K562 (cell line): ENCODE data around the gene CEP20. TPM values are rescaled to one million over a fixed set of nuclear protein-coding genes. Genes with fewer than 3 reads are reported as not detected.

Experiments
- CBFA2T3 ChIP-seq: fragments of 450-650 bp; IDR thresholded peaks from 2 replicates; pipeline ENCODE4 v1.6.1; 2017
- CTBP1 ChIP-seq: fragments of 450-650 bp; IDR thresholded peaks from 2 replicates; pipeline ENCODE4 v1.6.1; 2016; ENCODE audit warnings: borderline replicate concordance
- EHMT2 ChIP-seq: fragments of 450-650 bp; IDR thresholded peaks from 2 replicates; pipeline ENCODE4 v1.6.1; 2018; ENCODE audit warnings: antibody characterized with exemption
- ELF1 ChIP-seq: fragments of 200-800 bp; sonication (Bioruptor generic); IDR thresholded peaks from 2 replicates; pipeline ENCODE4 v1.6.1; 2016; ENCODE audit warnings: missing genetic modification characterization, missing compliant biosample characterization
- FOXJ2 ChIP-seq: fragments of 200-800 bp; sonication (Bioruptor generic); IDR thresholded peaks from 2 replicates; pipeline ENCODE4 v1.6.1; 2016; ENCODE audit warnings: missing genetic modification characterization, missing compliant biosample characterization
- FOXK1 ChIP-seq: sonication (generic); formaldehyde crosslinking; IDR thresholded peaks from 2 replicates; pipeline ENCODE4 v1.8.0; 2022; ENCODE audit warnings: missing genetic modification reagents, mild to moderate bottlenecking, borderline replicate concordance
- GATAD2B ChIP-seq: fragments of 450-650 bp; IDR thresholded peaks from 2 replicates; pipeline ENCODE4 v1.6.1; 2017; ENCODE audit warnings: mild to moderate bottlenecking, borderline replicate concordance
- NFATC3 ChIP-seq: fragments of 450-650 bp; IDR thresholded peaks from 2 replicates; pipeline ENCODE4 v1.6.1; 2017; ENCODE audit warnings: mild to moderate bottlenecking
- NFYB ChIP-seq: IDR thresholded peaks from 2 replicates; pipeline ENCODE4 v1.6.1; 2011; ENCODE audit warnings: mild to moderate bottlenecking, moderate library complexity; ENCODE audit not compliant: insufficient read length; ENCODE audit errors: extremely low read depth
- PCBP2 ChIP-seq: fragments of 200-400 bp; formaldehyde crosslinking; IDR thresholded peaks from 2 replicates; pipeline ENCODE4 v1.6.1; 2018; ENCODE audit warnings: low read length, low read depth, mild to moderate bottlenecking, moderate library complexity; ENCODE audit not compliant: poor library complexity, severe bottlenecking
- PPARD ChIP-seq: fragments of 250-450 bp; sonication (Bioruptor Pico); IDR thresholded peaks from 2 replicates; pipeline ENCODE4 v1.8.0; 2022; ENCODE audit warnings: inconsistent platforms, mild to moderate bottlenecking, moderate library complexity
- RBBP5 ChIP-seq: fragments of 200-600 bp; sonication (generic); IDR thresholded peaks from 2 replicates; pipeline ENCODE4 v1.6.1; 2012; ENCODE audit warnings: borderline replicate concordance, mild to moderate bottlenecking, low read length, control low read depth, inconsistent platforms; ENCODE audit not compliant: insufficient read depth, poor library complexity, severe bottlenecking
- SMARCC2 ChIP-seq: fragments of 450-650 bp; IDR thresholded peaks from 2 replicates; pipeline ENCODE4 v1.6.1; 2017; ENCODE audit warnings: antibody characterized with exemption, moderate library complexity, mild to moderate bottlenecking, low read depth
- SMARCE1 ChIP-seq: fragments of 450-650 bp; IDR thresholded peaks from 2 replicates; pipeline ENCODE4 v1.7.1; 2016; ENCODE audit warnings: mild to moderate bottlenecking
- SRF ChIP-seq, 2 experiments: fragments of 250-450, 450-650 bp in 1 of 2; sonication (Bioruptor Pico) in 1 of 2; sonication (generic) in 1 of 2; formaldehyde crosslinking; IDR thresholded peaks; 2 replicates each; pipeline versions ENCODE4 v1.5.0 to v1.5.1; 2020 to 2022; ENCODE audit warnings: mild to moderate bottlenecking in 1 of 2, missing genetic modification reagents in 1 of 2
- TRIM24 ChIP-seq, 2 experiments: fragments of 450-650 bp; IDR thresholded peaks; 2 replicates each; pipeline ENCODE4 v1.6.1; 2016
- TSC22D4 ChIP-seq: fragments of 450-650 bp; IDR thresholded peaks from 2 replicates; pipeline ENCODE4 v1.6.1; 2016; ENCODE audit warnings: missing genetic modification characterization, missing biosample characterization, control low read depth
- ZNF263 ChIP-seq: sonication (generic); formaldehyde crosslinking; IDR thresholded peaks from 2 replicates; pipeline ENCODE4 v1.8.0; 2022; ENCODE audit warnings: mild to moderate bottlenecking, missing genetic modification reagents, borderline replicate concordance
- polyA plus RNA-seq, 8 experiments: library from polyadenylated mRNA; depleted of rRNA in 4 of 8; stranded (reverse) in 5 of 8; unstranded in 3 of 8; fragments of >200 nt; fragmentation: Nextera tagmentation in 2 of 8; fragmentation: Illumina TruSeq in 1 of 8; extraction: Ambion mirVana in 2 of 8; extraction: Trizol in 1 of 8; gene quantifications; 2 replicates each; pipeline versions ENCODE4 v1.2.1 to v1.2.3, GENCODE V29; 2011 to 2014; ENCODE audit warnings: inconsistent platforms in 1 of 8, missing spikeins in 1 of 8
- total RNA-seq, 7 experiments: library from RNA; depleted of rRNA in 6 of 7; stranded (reverse); fragments of >200 nt in 6 of 7; fragmentation: Illumina TruSeq in 2 of 7; extraction: Trizol in 2 of 7; gene quantifications; 2 replicates each; pipeline versions ENCODE4 v1.2.1 to v1.2.3, GENCODE V29; 2011 to 2021; ENCODE audit warnings: low replicate concordance in 1 of 7
- TF ChIP-seq, protein P1 (sequence below), 2 experiments: fragments of 450-650 bp; IDR thresholded peaks; 2 replicates each; pipeline ENCODE4 v1.6.1; 2018; ENCODE audit warnings: mild to moderate bottlenecking in 2 of 2, low read depth in 1 of 2; ENCODE audit not compliant: partially characterized antibody in 2 of 2
- TF ChIP-seq, protein P2 (sequence below): fragments of 450-650 bp; formaldehyde crosslinking; IDR thresholded peaks from 2 replicates; pipeline ENCODE4 v1.4.0; 2020; ENCODE audit warnings: mild to moderate bottlenecking, moderate library complexity
- TF ChIP-seq, protein P3 (sequence below): IDR thresholded peaks from 2 replicates; pipeline ENCODE4 v1.6.1; 2014; ENCODE audit warnings: antibody characterized with exemption

CEP20 gene
- total and polyA plus RNA-seq, 9 of the 15 experiments (the other 6 are each of a cell fraction or from before 2014, with no cell fraction given): 41.3 to 150 (median 104) TPM

DNA sequence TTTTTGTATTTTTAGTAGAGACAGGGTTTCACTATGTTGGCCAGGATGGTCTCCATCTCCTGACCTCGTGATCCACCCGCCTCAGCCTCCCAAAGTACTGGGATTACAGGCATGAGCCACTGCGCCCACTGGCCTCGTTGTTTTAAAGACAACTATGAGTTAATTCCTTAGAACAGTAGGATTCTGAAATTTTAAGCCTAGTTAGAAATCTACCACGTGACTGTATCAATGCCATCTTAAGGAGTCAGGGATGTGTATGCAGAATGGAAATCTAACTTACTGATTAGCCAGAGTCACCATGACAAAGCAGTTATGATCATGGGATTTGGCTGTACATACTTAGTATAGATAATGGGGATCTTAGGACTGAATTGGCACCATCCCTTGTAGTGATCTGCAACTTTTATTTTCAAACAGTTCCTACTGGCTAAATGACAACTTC lies 2.8 kb downstream of the CEP20 start (continued):
- TF ChIP-seq SRF (CRISPR knock-in tag; IDR thresholded peaks at IDR 0.05) (no peak), FOXJ2 (tag) (peak; percentile 84), GATAD2B (peak; percentile 71; the same call in 1 of the 2 replicates), PCBP2 (no peak), ZNF263 (CRISPR knock-in tag) (no peak), PPARD (no peak), EHMT2 (no peak), ELF1 (tag) (peak; percentile 33; the same call in 1 of the 2 replicates), FOXK1 (no peak), TSC22D4 (tag) (no peak), TRIM24 (IDR thresholded peaks at IDR 0.05) (peak in 1 of 2 experiments; percentile 49; a peak in 1 of 4 replicates), SMARCC2 (peak; percentile 59; the same call in 1 of the 2 replicates), CTBP1 (no peak; the same call in 1 of the 2 replicates), SMARCE1 (peak; percentile 49; the same call in 1 of the 2 replicates), NFYB (no peak), NFATC3 (0 out of 2 replicates have a peak, but pooled peaks have one; percentile 26), CBFA2T3 (peak; percentile 15; the same call in 1 of the 2 replicates), RBBP5 (no peak)
- TF ChIP-seq, protein P1, sequence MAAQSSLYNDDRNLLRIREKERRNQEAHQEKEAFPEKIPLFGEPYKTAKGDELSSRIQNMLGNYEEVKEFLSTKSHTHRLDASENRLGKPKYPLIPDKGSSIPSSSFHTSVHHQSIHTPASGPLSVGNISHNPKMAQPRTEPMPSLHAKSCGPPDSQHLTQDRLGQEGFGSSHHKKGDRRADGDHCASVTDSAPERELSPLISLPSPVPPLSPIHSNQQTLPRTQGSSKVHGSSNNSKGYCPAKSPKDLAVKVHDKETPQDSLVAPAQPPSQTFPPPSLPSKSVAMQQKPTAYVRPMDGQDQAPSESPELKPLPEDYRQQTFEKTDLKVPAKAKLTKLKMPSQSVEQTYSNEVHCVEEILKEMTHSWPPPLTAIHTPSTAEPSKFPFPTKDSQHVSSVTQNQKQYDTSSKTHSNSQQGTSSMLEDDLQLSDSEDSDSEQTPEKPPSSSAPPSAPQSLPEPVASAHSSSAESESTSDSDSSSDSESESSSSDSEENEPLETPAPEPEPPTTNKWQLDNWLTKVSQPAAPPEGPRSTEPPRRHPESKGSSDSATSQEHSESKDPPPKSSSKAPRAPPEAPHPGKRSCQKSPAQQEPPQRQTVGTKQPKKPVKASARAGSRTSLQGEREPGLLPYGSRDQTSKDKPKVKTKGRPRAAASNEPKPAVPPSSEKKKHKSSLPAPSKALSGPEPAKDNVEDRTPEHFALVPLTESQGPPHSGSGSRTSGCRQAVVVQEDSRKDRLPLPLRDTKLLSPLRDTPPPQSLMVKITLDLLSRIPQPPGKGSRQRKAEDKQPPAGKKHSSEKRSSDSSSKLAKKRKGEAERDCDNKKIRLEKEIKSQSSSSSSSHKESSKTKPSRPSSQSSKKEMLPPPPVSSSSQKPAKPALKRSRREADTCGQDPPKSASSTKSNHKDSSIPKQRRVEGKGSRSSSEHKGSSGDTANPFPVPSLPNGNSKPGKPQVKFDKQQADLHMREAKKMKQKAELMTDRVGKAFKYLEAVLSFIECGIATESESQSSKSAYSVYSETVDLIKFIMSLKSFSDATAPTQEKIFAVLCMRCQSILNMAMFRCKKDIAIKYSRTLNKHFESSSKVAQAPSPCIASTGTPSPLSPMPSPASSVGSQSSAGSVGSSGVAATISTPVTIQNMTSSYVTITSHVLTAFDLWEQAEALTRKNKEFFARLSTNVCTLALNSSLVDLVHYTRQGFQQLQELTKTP (IDR thresholded peaks at IDR 0.05; ENCODE audit: low read depth in 1 of 2, partially characterized antibody in 2 of 2): peak in 1 of 2 experiments; percentile 43
- TF ChIP-seq, protein P2, sequence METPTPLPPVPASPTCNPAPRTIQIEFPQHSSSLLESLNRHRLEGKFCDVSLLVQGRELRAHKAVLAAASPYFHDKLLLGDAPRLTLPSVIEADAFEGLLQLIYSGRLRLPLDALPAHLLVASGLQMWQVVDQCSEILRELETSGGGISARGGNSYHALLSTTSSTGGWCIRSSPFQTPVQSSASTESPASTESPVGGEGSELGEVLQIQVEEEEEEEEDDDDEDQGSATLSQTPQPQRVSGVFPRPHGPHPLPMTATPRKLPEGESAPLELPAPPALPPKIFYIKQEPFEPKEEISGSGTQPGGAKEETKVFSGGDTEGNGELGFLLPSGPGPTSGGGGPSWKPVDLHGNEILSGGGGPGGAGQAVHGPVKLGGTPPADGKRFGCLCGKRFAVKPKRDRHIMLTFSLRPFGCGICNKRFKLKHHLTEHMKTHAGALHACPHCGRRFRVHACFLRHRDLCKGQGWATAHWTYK (CRISPR knock-in tag): no peak; the same call in 1 of the 2 replicates
- TF ChIP-seq, protein P3, sequence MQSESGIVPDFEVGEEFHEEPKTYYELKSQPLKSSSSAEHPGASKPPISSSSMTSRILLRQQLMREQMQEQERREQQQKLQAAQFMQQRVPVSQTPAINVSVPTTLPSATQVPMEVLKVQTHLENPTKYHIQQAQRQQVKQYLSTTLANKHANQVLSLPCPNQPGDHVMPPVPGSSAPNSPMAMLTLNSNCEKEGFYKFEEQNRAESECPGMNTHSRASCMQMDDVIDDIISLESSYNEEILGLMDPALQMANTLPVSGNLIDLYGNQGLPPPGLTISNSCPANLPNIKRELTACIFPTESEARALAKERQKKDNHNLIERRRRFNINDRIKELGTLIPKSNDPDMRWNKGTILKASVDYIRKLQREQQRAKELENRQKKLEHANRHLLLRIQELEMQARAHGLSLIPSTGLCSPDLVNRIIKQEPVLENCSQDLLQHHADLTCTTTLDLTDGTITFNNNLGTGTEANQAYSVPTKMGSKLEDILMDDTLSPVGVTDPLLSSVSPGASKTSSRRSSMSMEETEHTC: peak; percentile 50; the same call in 1 of the 2 replicates
